ENCODE measurements around the gene ARIH2. TPM values are rescaled to one million over a fixed set of nuclear protein-coding genes. Genes with fewer than 3 reads are reported as not detected.

Gene ARIH2
- polyA plus RNA-seq, 4 donors = 42.7 to 70.1 (median 47.2) TPM

- H3K9me3 ChIP-seq (ENCODE audit: control insufficient read depth in 2 of 2, insufficient read depth in 1 of 2, low read depth in 1 of 2, low read length in 1 of 2) = no peaks in the 10 kb centered on the region
- FAIRE-seq (no peak), DNase-seq (no peak)
- H3K4me1 ChIP-seq (ENCODE audit: control insufficient read depth in 3 of 3, insufficient read depth in 2 of 3, low read depth in 1 of 3, low read length in 2 of 3) = peaks cover 0 to 37% (median 7%) of the 10 kb centered on the region in 3 donors
- no peaks in the 10 kb centered on the region for H3K27me3 ChIP-seq (ENCODE audit: control insufficient read depth in 3 of 3, insufficient read depth in 3 of 3, low read length in 3 of 3)
- WGBS, 3 donors = 0 to 2% (median 1%) methylated on average over 15 to 18 of the region's 18 CpGs
- peaks cover 9 to 53% (median 14%) of the 10 kb centered on the region in 3 donors for H3K36me3 ChIP-seq (ENCODE audit: control insufficient read depth in 3 of 3, insufficient read depth in 2 of 3, low read depth in 1 of 3, low read length in 3 of 3)
- H3K27ac ChIP-seq (ENCODE audit: low read depth in 1 of 3, low read length in 2 of 3) = peak overlapping the region; percentile 73 to 88 (median 75)
- H3K4me3 ChIP-seq (ENCODE audit: low read depth in 1 of 3, low read length in 3 of 3) = peak overlapping the region; percentile 65 to 70 (median 68)
These were observed 100.0 kb downstream of the ARIH2 start for GRCh38 chr3:49018707-49019006.

- no peaks in the 10 kb centered on the region for H3K27me3 ChIP-seq (ENCODE audit: control insufficient read depth in 3 of 3, insufficient read depth in 3 of 3, low read length in 3 of 3)
- peak in 1 of 2 donors; percentile 39 for DNase-seq
- H3K4me3 ChIP-seq (ENCODE audit: low read depth in 1 of 3, low read length in 3 of 3) = peak overlapping the region; percentile 69 to 90 (median 90)
- peaks cover 0 to 37% (median 7%) of the 10 kb centered on the region in 3 donors for H3K4me1 ChIP-seq (ENCODE audit: control insufficient read depth in 3 of 3, insufficient read depth in 2 of 3, low read depth in 1 of 3, low read length in 2 of 3)
- peaks cover 8 to 53% (median 10%) of the 10 kb centered on the region in 3 donors for H3K36me3 ChIP-seq (ENCODE audit: control insufficient read depth in 3 of 3, insufficient read depth in 2 of 3, low read depth in 1 of 3, low read length in 3 of 3)
- no peaks in the 10 kb centered on the region for H3K9me3 ChIP-seq (ENCODE audit: control insufficient read depth in 2 of 2, insufficient read depth in 1 of 2, low read depth in 1 of 2, low read length in 1 of 2)
- 5 to 37% (median 20%) methylated on average over 12 of the region's 12 CpGs for WGBS, 3 donors
- H3K27ac ChIP-seq (ENCODE audit: low read depth in 1 of 3, low read length in 2 of 3) = peak overlapping the region; percentile 98 to 100 (median 100)
- no peak for FAIRE-seq
These were observed 101.3 kb downstream of the ARIH2 start for GRCh38 chr3:49019941-49020329.

DNA sequence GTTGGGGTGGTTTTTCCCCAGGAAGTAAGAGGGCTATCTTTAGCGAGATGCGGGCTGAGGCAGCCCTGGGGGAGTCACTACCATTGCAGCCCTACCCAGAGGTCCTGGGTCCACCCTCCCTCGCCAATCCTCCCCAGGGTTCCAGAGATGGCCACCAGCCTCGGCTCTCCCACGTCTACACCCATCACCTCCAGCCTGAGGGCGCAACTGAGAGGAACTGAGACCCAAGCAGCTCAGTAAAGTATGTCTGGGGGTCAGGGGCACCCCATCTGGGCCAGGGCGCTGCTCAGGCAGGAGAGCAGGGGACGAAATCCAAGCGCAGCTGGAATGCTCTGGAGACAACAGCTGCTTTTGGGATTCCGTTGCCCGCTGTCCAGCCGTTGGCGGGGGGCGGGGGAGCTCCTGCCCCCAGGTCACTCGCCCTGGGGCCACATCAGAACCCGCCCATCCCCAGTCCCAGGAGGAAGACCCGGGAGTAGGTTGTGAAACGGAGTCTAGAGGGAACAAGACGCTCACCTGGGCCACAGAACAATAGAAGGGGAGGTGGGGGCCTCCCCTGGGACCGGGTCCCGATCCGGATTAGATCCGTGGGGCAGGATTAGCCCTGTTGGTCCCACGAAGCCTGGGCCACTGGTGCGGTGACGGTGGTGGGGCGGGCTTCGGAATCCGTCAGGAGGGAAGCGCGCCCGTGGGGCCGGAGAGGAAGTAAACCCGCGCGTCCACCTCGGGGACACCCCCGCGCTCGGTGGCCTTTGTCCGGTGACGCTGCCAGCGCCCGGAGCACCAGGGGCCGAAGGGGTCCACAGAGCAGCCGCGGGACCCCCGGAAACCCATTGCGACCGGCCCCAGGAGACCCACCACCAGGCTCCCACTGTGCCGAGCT lies 101.9 kb downstream of the ARIH2 start:
- 0 to 1% (median 1%) methylated on average over 45 to 51 of the region's 51 CpGs for WGBS, 3 donors
- H3K27me3 ChIP-seq (ENCODE audit: control insufficient read depth in 3 of 3, insufficient read depth in 3 of 3, low read length in 3 of 3) = no peaks in the 10 kb centered on the region
- peak overlapping the region; percentile 69 to 90 (median 90) for H3K4me3 ChIP-seq (ENCODE audit: low read depth in 1 of 3, low read length in 3 of 3)
- H3K27ac ChIP-seq (ENCODE audit: low read depth in 1 of 3, low read length in 2 of 3) = peak overlapping the region; percentile 98 to 100 (median 100)
- FAIRE-seq = no peak
- H3K4me1 ChIP-seq (ENCODE audit: control insufficient read depth in 3 of 3, insufficient read depth in 2 of 3, low read depth in 1 of 3, low read length in 2 of 3) = peaks cover 0 to 37% (median 7%) of the 10 kb centered on the region in 3 donors
- H3K36me3 ChIP-seq (ENCODE audit: control insufficient read depth in 3 of 3, insufficient read depth in 2 of 3, low read depth in 1 of 3, low read length in 3 of 3) = peaks cover 5 to 53% (median 11%) of the 10 kb centered on the region in 3 donors
- peak in 1 of 2 donors; percentile 73 for DNase-seq
- H3K9me3 ChIP-seq (ENCODE audit: control insufficient read depth in 2 of 2, insufficient read depth in 1 of 2, low read depth in 1 of 2, low read length in 1 of 2) = no peaks in the 10 kb centered on the region

DNA sequence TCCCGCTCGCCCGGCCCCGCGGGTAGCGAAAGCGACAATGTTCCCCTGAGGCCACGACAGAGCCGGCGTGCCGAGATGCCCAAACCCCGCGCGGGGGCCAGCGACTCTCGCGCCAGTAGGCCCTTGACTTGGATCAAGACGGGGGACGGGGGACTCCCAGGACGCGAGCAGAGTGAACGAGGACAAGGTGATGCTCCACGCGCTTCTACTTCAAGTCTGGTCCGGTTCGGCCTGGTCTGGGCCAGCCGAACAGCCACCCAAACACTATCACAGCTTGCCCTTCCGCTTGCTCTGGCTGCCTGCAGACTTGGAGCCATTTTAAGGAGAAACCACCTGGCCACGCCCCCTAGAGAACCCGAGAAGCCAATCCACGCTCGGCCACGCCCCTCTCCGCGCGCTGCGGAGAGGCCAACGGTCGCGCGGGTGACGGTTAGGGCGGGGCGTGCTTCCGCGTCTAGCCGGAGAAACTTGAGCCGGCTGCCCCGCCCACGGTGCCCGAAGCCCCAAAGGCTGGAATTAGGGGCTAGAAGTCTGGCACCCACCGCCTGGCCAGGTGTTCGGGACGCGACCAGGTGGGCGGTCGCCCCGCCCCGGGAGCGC lies 102.7 kb downstream of the ARIH2 start:
- DNase-seq (peak; percentile 98 to 100), FAIRE-seq (no peak)
- H3K4me1 ChIP-seq (ENCODE audit: control insufficient read depth in 3 of 3, insufficient read depth in 2 of 3, low read depth in 1 of 3, low read length in 2 of 3) = peaks cover 0 to 37% (median 7%) of the 10 kb centered on the region in 3 donors
- peak overlapping the region; percentile 100 for H3K27ac ChIP-seq (ENCODE audit: low read depth in 1 of 3, low read length in 2 of 3)
- 0 to 1% (median 0%) methylated on average over 57 to 60 of the region's 60 CpGs for WGBS, 3 donors
- peaks cover 1 to 53% (median 11%) of the 10 kb centered on the region in 3 donors for H3K36me3 ChIP-seq (ENCODE audit: control insufficient read depth in 3 of 3, insufficient read depth in 2 of 3, low read depth in 1 of 3, low read length in 3 of 3)
- H3K9me3 ChIP-seq (ENCODE audit: control insufficient read depth in 2 of 2, insufficient read depth in 1 of 2, low read depth in 1 of 2, low read length in 1 of 2) = no peaks in the 10 kb centered on the region
- peak overlapping the region; percentile 90 to 97 (median 90) for H3K4me3 ChIP-seq (ENCODE audit: low read depth in 1 of 3, low read length in 3 of 3)
- H3K27me3 ChIP-seq (ENCODE audit: control insufficient read depth in 3 of 3, insufficient read depth in 3 of 3, low read length in 3 of 3) = no peaks in the 10 kb centered on the region

- FAIRE-seq (no peak), DNase-seq (peak; percentile 88 to 98)
- peaks cover 0 to 34% (median 7%) of the 10 kb centered on the region in 3 donors for H3K4me1 ChIP-seq (ENCODE audit: control insufficient read depth in 3 of 3, insufficient read depth in 2 of 3, low read depth in 1 of 3, low read length in 2 of 3)
- peak within 1 kb of the TSS; percentile 90 to 97 (median 90) for H3K4me3 ChIP-seq (ENCODE audit: low read depth in 1 of 3, low read length in 3 of 3)
- H3K27ac ChIP-seq (ENCODE audit: low read depth in 1 of 3, low read length in 2 of 3) = peak within 1 kb of the TSS; percentile 100
- H3K9me3 ChIP-seq (ENCODE audit: control insufficient read depth in 2 of 2, insufficient read depth in 1 of 2, low read depth in 1 of 2, low read length in 1 of 2) = no peaks in the 10 kb centered on the region
- peaks cover 0 to 53% (median 11%) of the 10 kb centered on the region in 3 donors for H3K36me3 ChIP-seq (ENCODE audit: control insufficient read depth in 3 of 3, insufficient read depth in 2 of 3, low read depth in 1 of 3, low read length in 3 of 3)
- no peaks in the 10 kb centered on the region for H3K27me3 ChIP-seq (ENCODE audit: control insufficient read depth in 3 of 3, insufficient read depth in 3 of 3, low read length in 3 of 3)
- WGBS, 3 donors = 0 to 1% (median 1%) methylated on average over 58 to 83 of the region's 83 CpGs
These were observed 103.4 kb downstream of the ARIH2 start, which contains the start of gene NDUFAF3 for GRCh38 chr3:49021813-49022687. NDUFAF3 (plus strand) TSS chr3:49022121; CDS start chr3:49022145, 24 bp downstream.

- DNase-seq (peak in 1 of 2 donors; percentile 31), FAIRE-seq (no peak)
- Histone ChIP-seq H3K36me3 (ENCODE audit: control insufficient read depth in 3 of 3, insufficient read depth in 2 of 3, low read depth in 1 of 3, low read length in 3 of 3) (peaks cover 0 to 53% (median 11%) of the 10 kb centered on the region in 3 donors), H3K4me1 (ENCODE audit: control insufficient read depth in 3 of 3, insufficient read depth in 2 of 3, low read depth in 1 of 3, low read length in 2 of 3) (peaks cover 0 to 32% (median 2%) of the 10 kb centered on the region in 3 donors), H3K27me3 (ENCODE audit: control insufficient read depth in 3 of 3, insufficient read depth in 3 of 3, low read length in 3 of 3) (no peaks in the 10 kb centered on the region), H3K9me3 (ENCODE audit: control insufficient read depth in 2 of 2, insufficient read depth in 1 of 2, low read depth in 1 of 2, low read length in 1 of 2) (no peaks in the 10 kb centered on the region), H3K4me3 (ENCODE audit: low read depth in 1 of 3, low read length in 3 of 3) (peak overlapping the region; percentile 90 to 97 (median 90)), H3K27ac (ENCODE audit: low read depth in 1 of 3, low read length in 2 of 3) (peak overlapping the region; percentile 100)
- WGBS, 3 donors = 2 to 14% (median 7%) methylated on average over 11 to 12 of the region's 12 CpGs
These were observed 104.1 kb downstream of the ARIH2 start for GRCh38 chr3:49022688-49023171.

DNA sequence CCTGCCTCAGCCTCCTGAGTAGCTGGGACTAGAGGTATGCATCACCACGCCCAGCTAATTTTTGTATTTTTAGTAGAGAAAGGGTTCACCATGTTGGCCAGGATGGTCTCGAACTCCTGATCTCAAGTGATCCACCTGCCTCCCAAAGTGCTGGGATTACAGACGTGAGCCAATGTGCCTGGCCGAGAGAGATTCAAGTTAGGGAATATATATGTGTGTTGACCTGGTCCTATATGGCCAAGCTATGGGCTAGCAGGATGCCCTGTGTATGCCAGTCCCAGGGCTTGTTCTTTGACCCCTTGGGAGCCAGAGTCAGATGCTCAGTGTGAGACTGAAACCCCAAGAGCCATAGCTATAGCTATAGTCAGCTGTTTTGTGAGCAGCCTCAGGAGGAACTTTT lies 105.1 kb downstream of the ARIH2 start:
- peaks cover 4 to 42% (median 9%) of the 10 kb centered on the region in 3 donors for H3K4me1 ChIP-seq (ENCODE audit: control insufficient read depth in 3 of 3, insufficient read depth in 2 of 3, low read depth in 1 of 3, low read length in 2 of 3)
- H3K36me3 ChIP-seq (ENCODE audit: control insufficient read depth in 3 of 3, insufficient read depth in 2 of 3, low read depth in 1 of 3, low read length in 3 of 3) = peaks cover 0 to 57% (median 11%) of the 10 kb centered on the region in 3 donors
- 78 to 87% (median 80%) methylated on average over 4 of the region's 4 CpGs for WGBS, 3 donors
- no peak for DNase-seq
- FAIRE-seq = no peak
- no peak overlapping the region for H3K27ac ChIP-seq (ENCODE audit: low read depth in 1 of 3, low read length in 2 of 3)
- H3K27me3 ChIP-seq (ENCODE audit: control insufficient read depth in 3 of 3, insufficient read depth in 3 of 3, low read length in 3 of 3) = no peaks in the 10 kb centered on the region
- H3K4me3 ChIP-seq (ENCODE audit: low read depth in 1 of 3, low read length in 3 of 3) = no peak overlapping the region
- no peaks in the 10 kb centered on the region for H3K9me3 ChIP-seq (ENCODE audit: control insufficient read depth in 2 of 2, insufficient read depth in 1 of 2, low read depth in 1 of 2, low read length in 1 of 2)
